ENCODE measurements around the gene S100Z. TPM values are rescaled to one million over a fixed set of nuclear protein-coding genes. Genes with fewer than 3 reads are reported as not detected.
"Not testable (repeated sequence)": the region's sequence is repeated elsewhere in the genome, so short reads cannot be mapped to it uniquely, and the experiment has no call there.

Gene S100Z
- total RNA-seq, 1 donor from 2014 or later: 1.1 TPM

- intact Hi-C loops (cut with micrococcal nuclease); H3K27ac Mint-ChIP-seq; H3K36me3 Mint-ChIP-seq (ENCODE audit: low read depth); DNase-seq (ENCODE audit: low spot score); H3K9me3 Mint-ChIP-seq; H3K4me1 Mint-ChIP-seq (ENCODE audit: low read depth); H3K4me3 Mint-ChIP-seq (ENCODE audit: low read depth): not testable (repeated sequence)
- H3K27me3 Mint-ChIP-seq (ENCODE audit: low read depth): peaks cover 40% of the 10 kb centered on the region
Measured at GRCh38 chr5:76945238-76945637, 95.4 kb downstream of the S100Z start.

GRCh38 chr5:76946090-76946489, 96.3 kb downstream of the S100Z start:
- intact Hi-C loops (cut with micrococcal nuclease): no loop called here
- no peak for DNase-seq (ENCODE audit: low spot score)
- H3K27ac Mint-ChIP-seq: no peak overlapping the region
- peaks cover 44% of the 10 kb centered on the region for H3K27me3 Mint-ChIP-seq (ENCODE audit: low read depth)
- no peaks in the 10 kb centered on the region for H3K4me1 Mint-ChIP-seq (ENCODE audit: low read depth)
- no peaks in the 10 kb centered on the region for H3K9me3 Mint-ChIP-seq
- H3K36me3 Mint-ChIP-seq (ENCODE audit: low read depth): no peaks in the 10 kb centered on the region
- H3K4me3 Mint-ChIP-seq (ENCODE audit: low read depth): no peak overlapping the region

- Mint-ChIP-seq H3K27ac (no peak overlapping the region), H3K36me3 (ENCODE audit: low read depth) (no peaks in the 10 kb centered on the region), H3K27me3 (ENCODE audit: low read depth) (peaks cover 53% of the 10 kb centered on the region), H3K9me3 (no peaks in the 10 kb centered on the region), H3K4me3 (ENCODE audit: low read depth) (no peak overlapping the region), H3K4me1 (ENCODE audit: low read depth) (no peaks in the 10 kb centered on the region)
- intact Hi-C loops (cut with micrococcal nuclease): no loop called here
- DNase-seq (ENCODE audit: low spot score): no peak
Measured at GRCh38 chr5:76947082-76947503, 97.3 kb downstream of the S100Z start.

- intact Hi-C loops (cut with micrococcal nuclease): loop anchor here (10.0 kb wide), 1 partner anchor 682 kb away; the partner anchor contains the start of gene OTP
- no peak for DNase-seq (ENCODE audit: low spot score)
- Mint-ChIP-seq H3K36me3 (ENCODE audit: low read depth) (no peaks in the 10 kb centered on the region), H3K27ac (no peak within 1 kb of the TSS), H3K27me3 (ENCODE audit: low read depth) (peaks cover 57% of the 10 kb centered on the region), H3K9me3 (no peaks in the 10 kb centered on the region), H3K4me1 (ENCODE audit: low read depth) (no peaks in the 10 kb centered on the region), H3K4me3 (ENCODE audit: low read depth) (no peak within 1 kb of the TSS)
Measured at GRCh38 chr5:76952795-76953536, 103.2 kb downstream of the S100Z start, which contains the start of gene CRHBP. CRHBP (plus strand) TSS chr5:76953045; CDS start chr5:76953135, 90 bp downstream.

- no peaks in the 10 kb centered on the region for H3K9me3 Mint-ChIP-seq
- H3K36me3 Mint-ChIP-seq (ENCODE audit: low read depth): no peaks in the 10 kb centered on the region
- no peak overlapping the region for H3K4me3 Mint-ChIP-seq (ENCODE audit: low read depth)
- H3K27me3 Mint-ChIP-seq (ENCODE audit: low read depth): peaks cover 61% of the 10 kb centered on the region
- no peak for DNase-seq (ENCODE audit: low spot score)
- intact Hi-C loops (cut with micrococcal nuclease): loop anchor here (10.0 kb wide), 1 partner anchor 681 kb away; the partner anchor contains the start of gene OTP
- H3K27ac Mint-ChIP-seq: no peak overlapping the region
- H3K4me1 Mint-ChIP-seq (ENCODE audit: low read depth): peaks cover 2% of the 10 kb centered on the region
Measured at GRCh38 chr5:76953551-76954382, 104.0 kb downstream of the S100Z start.

DNA sequence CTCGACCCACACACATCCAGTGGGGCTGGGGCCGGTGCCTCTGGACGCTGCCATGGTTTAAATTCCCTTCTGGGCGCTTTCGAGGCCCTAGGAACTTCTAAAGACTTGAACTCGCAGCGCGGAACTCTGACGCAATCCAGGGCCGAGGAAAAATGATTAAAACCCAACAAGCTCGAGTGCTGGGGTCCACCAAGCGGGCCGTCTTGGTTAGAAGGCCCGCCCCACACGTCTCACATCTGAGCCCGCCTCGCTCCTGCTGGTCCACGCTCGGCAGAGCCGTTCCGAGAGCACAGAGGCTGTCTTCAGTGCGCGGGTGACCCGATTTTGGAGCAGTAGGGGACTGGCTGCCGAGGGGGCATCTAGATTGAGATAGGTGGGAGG, 104.6 kb downstream of the S100Z start:
- peaks cover 8% of the 10 kb centered on the region for H3K4me1 Mint-ChIP-seq (ENCODE audit: low read depth)
- no peaks in the 10 kb centered on the region for H3K36me3 Mint-ChIP-seq (ENCODE audit: low read depth)
- H3K9me3 Mint-ChIP-seq: no peaks in the 10 kb centered on the region
- peaks cover 63% of the 10 kb centered on the region for H3K27me3 Mint-ChIP-seq (ENCODE audit: low read depth)
- no peak overlapping the region for H3K27ac Mint-ChIP-seq
- intact Hi-C loops (cut with micrococcal nuclease): loop anchor here (10.0 kb wide), 1 partner anchor 680 kb away; the partner anchor contains the start of gene OTP
- H3K4me3 Mint-ChIP-seq (ENCODE audit: low read depth): no peak overlapping the region
- no peak for DNase-seq (ENCODE audit: low spot score)

DNA sequence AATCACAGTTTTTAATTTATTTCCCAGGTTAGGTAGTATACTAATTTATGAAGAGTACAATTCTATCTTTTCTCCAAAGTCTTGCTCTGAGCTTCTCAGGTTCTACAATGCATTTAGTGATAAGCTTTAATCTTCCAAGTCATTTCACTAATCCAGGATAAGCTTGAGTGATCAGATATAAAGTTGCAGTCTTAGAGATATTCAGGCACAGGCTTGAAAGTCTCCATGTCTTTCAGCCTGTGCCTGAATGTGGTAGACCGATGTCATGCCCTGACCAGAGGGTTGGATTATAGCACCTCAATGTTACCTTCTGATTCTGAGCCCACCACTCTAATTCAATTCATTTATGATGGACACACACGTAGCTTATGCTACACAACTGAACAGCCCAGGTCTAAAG, 106.2 kb downstream of the S100Z start:
- no peak for DNase-seq (ENCODE audit: low spot score)
- Mint-ChIP-seq H3K27me3 (ENCODE audit: low read depth) (peaks cover 53% of the 10 kb centered on the region), H3K4me1 (ENCODE audit: low read depth) (peaks cover 17% of the 10 kb centered on the region), H3K36me3 (ENCODE audit: low read depth) (no peaks in the 10 kb centered on the region), H3K9me3 (no peaks in the 10 kb centered on the region), H3K27ac (no peak overlapping the region), H3K4me3 (ENCODE audit: low read depth) (no peak overlapping the region)
- intact Hi-C loops (cut with micrococcal nuclease): loop anchor here (10.0 kb wide), 1 partner anchor 679 kb away; the partner anchor contains the start of gene OTP

DNA sequence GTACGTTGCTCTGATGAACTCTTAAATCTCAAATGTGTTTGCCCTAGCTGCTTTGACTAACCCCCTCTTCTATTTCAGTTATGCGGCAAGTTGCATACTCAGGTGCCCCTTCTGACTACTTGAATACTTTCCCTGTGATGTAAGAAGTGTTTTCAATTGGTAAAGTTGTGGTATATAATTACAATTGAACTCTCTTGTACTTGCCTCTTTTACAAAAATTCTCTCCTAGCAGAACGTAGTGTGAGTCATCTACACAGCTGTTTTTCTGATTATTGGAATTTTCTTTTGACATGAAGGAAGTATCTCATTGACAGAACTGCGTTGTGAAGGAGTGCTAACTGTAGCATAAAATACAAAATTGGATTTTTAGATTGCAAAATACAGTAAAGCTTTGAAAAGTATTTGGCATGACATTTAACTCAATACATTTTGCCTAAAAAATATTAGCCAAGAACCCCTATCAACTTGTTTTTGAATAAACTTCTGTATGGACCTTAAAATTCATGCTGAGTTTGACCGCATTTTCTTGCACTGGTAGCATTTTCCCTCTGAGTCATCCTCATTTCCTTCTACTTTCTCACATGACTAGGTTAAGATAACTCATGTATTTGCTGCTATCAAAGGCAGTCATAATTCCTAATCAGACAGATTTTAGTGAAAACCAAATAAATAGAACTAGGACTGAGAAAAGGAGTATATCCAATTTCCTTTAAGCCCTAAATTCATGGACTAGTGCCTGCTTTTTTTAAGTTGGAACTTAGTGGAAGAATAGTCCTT, 109.4 kb downstream of the S100Z start:
- DNase-seq (ENCODE audit: low spot score): no peak
- no peaks in the 10 kb centered on the region for H3K36me3 Mint-ChIP-seq (ENCODE audit: low read depth)
- H3K27me3 Mint-ChIP-seq (ENCODE audit: low read depth): peaks cover 47% of the 10 kb centered on the region
- H3K9me3 Mint-ChIP-seq: no peaks in the 10 kb centered on the region
- intact Hi-C loops (cut with micrococcal nuclease): loop anchor here (10.0 kb wide), 1 partner anchor 676 kb away; the partner anchor contains the start of gene OTP
- H3K4me1 Mint-ChIP-seq (ENCODE audit: low read depth): peaks cover 18% of the 10 kb centered on the region
- no peak overlapping the region for H3K4me3 Mint-ChIP-seq (ENCODE audit: low read depth)
- no peak overlapping the region for H3K27ac Mint-ChIP-seq

GRCh38 chr5:76960004-76960625, 110.3 kb downstream of the S100Z start:
- intact Hi-C loops (cut with micrococcal nuclease): no loop called here
- Mint-ChIP-seq H3K27me3 (ENCODE audit: low read depth) (peaks cover 42% of the 10 kb centered on the region), H3K27ac (peak overlapping the region; percentile 0), H3K36me3 (ENCODE audit: low read depth) (no peaks in the 10 kb centered on the region), H3K4me1 (ENCODE audit: low read depth) (peaks cover 18% of the 10 kb centered on the region), H3K9me3 (no peaks in the 10 kb centered on the region), H3K4me3 (ENCODE audit: low read depth) (no peak overlapping the region)
- peak; percentile 18 for DNase-seq (ENCODE audit: low spot score)

DNA sequence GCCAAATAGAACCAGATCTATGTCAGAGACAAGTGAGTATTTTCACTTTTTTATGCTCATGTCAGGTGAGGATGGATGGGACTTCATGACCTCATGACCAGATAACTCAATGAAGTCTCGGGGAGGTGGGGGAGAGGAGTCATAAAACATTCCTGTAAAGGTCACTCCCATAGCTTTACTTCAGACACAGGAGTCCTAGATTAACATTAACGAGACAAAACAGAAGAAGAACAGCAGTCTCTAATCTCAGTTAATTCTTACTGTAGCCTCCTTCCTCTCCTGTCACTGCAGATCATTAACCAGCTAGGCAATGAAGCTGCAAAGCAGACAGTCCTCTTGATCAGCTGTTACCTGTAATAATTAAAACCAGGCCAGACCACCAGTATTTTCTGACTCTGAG, 114.2 kb downstream of the S100Z start:
- H3K27me3 Mint-ChIP-seq (ENCODE audit: low read depth): peaks cover 35% of the 10 kb centered on the region
- H3K4me1 Mint-ChIP-seq (ENCODE audit: low read depth): peaks cover 14% of the 10 kb centered on the region
- H3K4me3 Mint-ChIP-seq (ENCODE audit: low read depth): no peak overlapping the region
- DNase-seq (ENCODE audit: low spot score): no peak
- H3K9me3 Mint-ChIP-seq: no peaks in the 10 kb centered on the region
- intact Hi-C loops (cut with micrococcal nuclease): no loop called here
- no peaks in the 10 kb centered on the region for H3K36me3 Mint-ChIP-seq (ENCODE audit: low read depth)
- no peak overlapping the region for H3K27ac Mint-ChIP-seq
